Mesenchymal stem cell (in vitro differentiated cells and primary cell): ENCODE results near the gene CBLB.
A peak's percentile ranks its signal among the peaks of the same experiment; 100 is the strongest.

Source experiments
- DNase-seq: peaks from one replicate; pipeline ENCODE4 v3.0.0-alpha.2; 2013
- H2AFZ ChIP-seq: one replicate; pipeline ENCODE4 v1.6.1; 2013; ENCODE audit warnings: low read depth, mild to moderate bottlenecking, control low read depth, inconsistent platforms, low read length, moderate library complexity
- H2AK5ac ChIP-seq: 2 replicates; pipeline ENCODE4 v1.6.1; 2013; ENCODE audit warnings: low read length, moderate library complexity, mild to moderate bottlenecking, inconsistent platforms; ENCODE audit not compliant: severe bottlenecking
- H2BK120ac ChIP-seq: one replicate; pipeline ENCODE4 v1.6.1; 2013; ENCODE audit warnings: low read depth, mild to moderate bottlenecking, inconsistent platforms, low read length, moderate library complexity
- H2BK12ac ChIP-seq, 2 experiments: one replicate each; pipeline ENCODE4 v1.6.1; 2013; ENCODE audit warnings: inconsistent platforms in 2 of 2, low read length in 2 of 2, mild to moderate bottlenecking in 2 of 2, moderate library complexity in 2 of 2, control low read depth in 1 of 2
- H2BK15ac ChIP-seq: one replicate; pipeline ENCODE4 v1.6.1; 2013; ENCODE audit warnings: mild to moderate bottlenecking, low read depth, inconsistent platforms; ENCODE audit not compliant: poor library complexity, severe bottlenecking
- H2BK5ac ChIP-seq: 2 replicates; pipeline ENCODE4 v1.6.1; 2013; ENCODE audit warnings: low read depth, mild to moderate bottlenecking, low read length, control low read depth, inconsistent platforms; ENCODE audit not compliant: poor library complexity, severe bottlenecking
- H3K14ac ChIP-seq, 2 experiments: one replicate each; pipeline ENCODE4 v1.6.1; 2013; ENCODE audit warnings: inconsistent platforms in 2 of 2, low read length in 2 of 2, control low read depth in 1 of 2, mild to moderate bottlenecking in 1 of 2, moderate library complexity in 1 of 2
- H3K18ac ChIP-seq, 2 experiments: one replicate each; pipeline ENCODE4 v1.6.1; 2013; ENCODE audit warnings: inconsistent platforms in 2 of 2, low read length in 2 of 2, control low read depth in 1 of 2, low read depth in 1 of 2, mild to moderate bottlenecking in 1 of 2
- H3K23ac ChIP-seq, 2 experiments: one replicate each; pipeline ENCODE4 v1.6.1; 2013; ENCODE audit warnings: inconsistent platforms in 2 of 2, low read length in 2 of 2, mild to moderate bottlenecking in 2 of 2, moderate library complexity in 2 of 2, control low read depth in 1 of 2
- H3K27ac ChIP-seq: 2 replicates; pipeline ENCODE4 v1.5.1; 2013; ENCODE audit warnings: mild to moderate bottlenecking, moderate library complexity, low read length, control low read depth, inconsistent platforms; ENCODE audit not compliant: poor library complexity, severe bottlenecking
- H3K27me3 ChIP-seq, 2 experiments: 2 replicates each; pipeline versions ENCODE4 v1.6.1 to v1.7.0; 2013; ENCODE audit warnings: low read length in 2 of 2, mild to moderate bottlenecking in 2 of 2, moderate library complexity in 2 of 2, control low read depth in 1 of 2, inconsistent platforms in 1 of 2; ENCODE audit not compliant: control insufficient read depth in 1 of 2, insufficient read depth in 1 of 2
- H3K36me3 ChIP-seq, 2 experiments: 2 replicates each; pipeline versions ENCODE4 v1.6.1 to v1.7.0; 2013; ENCODE audit warnings: low read length in 2 of 2, control low read depth in 1 of 2, inconsistent platforms in 1 of 2, low read depth in 1 of 2, mild to moderate bottlenecking in 1 of 2; ENCODE audit not compliant: insufficient read depth in 2 of 2, control insufficient read depth in 1 of 2
- H3K4ac ChIP-seq, 2 experiments: one replicate each; pipeline ENCODE4 v1.6.1; 2013; ENCODE audit warnings: inconsistent platforms in 2 of 2, low read length in 2 of 2, mild to moderate bottlenecking in 2 of 2, moderate library complexity in 2 of 2, control low read depth in 1 of 2, low read depth in 1 of 2
- H3K4me1 ChIP-seq: 2 replicates; pipeline ENCODE4 v1.6.1; 2013; ENCODE audit warnings: low read depth, low read length, control low read depth; ENCODE audit not compliant: control insufficient read depth, insufficient read depth
- H3K4me2 ChIP-seq: 2 replicates; pipeline ENCODE4 v1.6.1; 2013; ENCODE audit warnings: low read length, mild to moderate bottlenecking, inconsistent platforms; ENCODE audit not compliant: poor library complexity, severe bottlenecking
- H3K4me3 ChIP-seq, 2 experiments: 2 replicates each; pipeline versions ENCODE4 v1.5.1 to v1.7.0; 2013; ENCODE audit warnings: low read length in 2 of 2, mild to moderate bottlenecking in 2 of 2, control low read depth in 1 of 2, low read depth in 1 of 2; ENCODE audit not compliant: insufficient read depth in 1 of 2
- H3K79me1 ChIP-seq: replicated peaks from 2 replicates; pipeline ENCODE4 v1.6.1; 2013; ENCODE audit warnings: mild to moderate bottlenecking, control low read depth, low read length, inconsistent platforms; ENCODE audit not compliant: poor library complexity, severe bottlenecking
- H3K9ac ChIP-seq: 2 replicates; pipeline ENCODE4 v1.7.0; 2013; ENCODE audit warnings: mild to moderate bottlenecking, low read length, moderate library complexity
- H3K9me3 ChIP-seq: 2 replicates; pipeline ENCODE4 v1.7.0; 2013; ENCODE audit warnings: mild to moderate bottlenecking, low read length; ENCODE audit not compliant: control insufficient read depth
- H4K8ac ChIP-seq: one replicate; pipeline ENCODE4 v1.6.1; 2013; ENCODE audit warnings: inconsistent platforms, mild to moderate bottlenecking, low read length, moderate library complexity
- H4K91ac ChIP-seq: one replicate; pipeline ENCODE4 v1.6.1; 2013; ENCODE audit warnings: mild to moderate bottlenecking, low read length, inconsistent platforms
- WGBS: methylation state at CpG from one replicate; pipeline ENCODE4 v1.1.7; 2013; ENCODE audit warnings: mixed read lengths; 5-methylcytosine and 5-hydroxymethylcytosine counted together

The CBLB gene

DNA sequence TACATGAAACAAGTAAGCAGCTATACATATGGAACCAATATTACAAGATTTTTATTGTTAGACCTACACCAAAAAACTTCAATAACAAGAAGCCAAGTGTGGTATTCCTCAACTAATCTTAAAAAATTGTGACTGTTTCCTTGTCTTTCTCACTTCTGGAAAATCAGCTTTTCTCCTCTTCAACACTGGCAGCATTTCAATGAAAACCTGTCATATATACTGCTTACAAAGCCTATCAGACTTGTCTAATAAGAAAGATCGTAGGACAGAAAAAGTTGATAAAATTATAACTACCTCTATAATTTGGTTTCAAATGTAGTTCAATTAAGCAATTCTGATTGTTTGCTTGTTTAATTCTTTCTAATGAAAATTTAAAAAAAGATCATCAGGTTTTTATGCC is 55.1 kb downstream of the CBLB start:
- H2BK5ac ChIP-seq = no peak overlapping the region
- H3K27me3 ChIP-seq = no peaks in the 10 kb centered on the region
- peaks cover 0 to 24% of the 10 kb centered on the region in 2 experiments for H3K36me3 ChIP-seq
- H2BK12ac ChIP-seq = no peak overlapping the region
- no peak overlapping the region for H3K23ac ChIP-seq
- no peak overlapping the region for H3K4me2 ChIP-seq
- no peak overlapping the region for H2AK5ac ChIP-seq
- no peak overlapping the region for H3K4ac ChIP-seq
- H3K18ac ChIP-seq = no peak overlapping the region
- no peak overlapping the region for H3K14ac ChIP-seq
- H3K9ac ChIP-seq = peak overlapping the region; percentile 10
- no peak for DNase-seq
- no peaks in the 10 kb centered on the region for H3K4me1 ChIP-seq
- no peak overlapping the region for H2BK15ac ChIP-seq
- no peak overlapping the region for H4K8ac ChIP-seq
- no peak overlapping the region for H3K4me3 ChIP-seq
- H3K27ac ChIP-seq = no peak overlapping the region
- peaks cover 3% of the 10 kb centered on the region for H3K79me1 ChIP-seq
- no CpG with 5 or more reads among the region's 1 CpG for WGBS
- H2BK120ac ChIP-seq = no peak overlapping the region
- no peaks in the 10 kb centered on the region for H3K9me3 ChIP-seq
- no peak overlapping the region for H4K91ac ChIP-seq
- H2AFZ ChIP-seq = no peak overlapping the region

DNA sequence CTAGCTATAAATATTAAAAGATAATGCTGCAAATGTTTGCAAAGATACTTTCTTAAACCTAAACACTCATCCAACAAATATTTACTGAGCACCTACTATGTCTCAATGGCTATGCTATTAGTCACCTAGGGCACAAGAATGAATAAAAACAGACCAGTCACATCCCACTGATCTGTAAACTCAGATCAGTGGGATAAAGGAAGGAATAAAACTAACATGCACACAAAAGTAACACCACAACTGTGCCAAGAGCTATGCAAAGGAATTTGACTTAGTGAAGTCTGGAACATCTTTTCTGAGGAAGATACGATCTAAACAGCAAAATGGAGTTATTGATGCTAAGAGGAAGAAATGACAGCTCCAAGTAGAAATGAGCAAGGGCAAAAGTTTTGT is 56.6 kb downstream of the CBLB start:
- H3K27ac ChIP-seq = peak overlapping the region; percentile 19

DNA sequence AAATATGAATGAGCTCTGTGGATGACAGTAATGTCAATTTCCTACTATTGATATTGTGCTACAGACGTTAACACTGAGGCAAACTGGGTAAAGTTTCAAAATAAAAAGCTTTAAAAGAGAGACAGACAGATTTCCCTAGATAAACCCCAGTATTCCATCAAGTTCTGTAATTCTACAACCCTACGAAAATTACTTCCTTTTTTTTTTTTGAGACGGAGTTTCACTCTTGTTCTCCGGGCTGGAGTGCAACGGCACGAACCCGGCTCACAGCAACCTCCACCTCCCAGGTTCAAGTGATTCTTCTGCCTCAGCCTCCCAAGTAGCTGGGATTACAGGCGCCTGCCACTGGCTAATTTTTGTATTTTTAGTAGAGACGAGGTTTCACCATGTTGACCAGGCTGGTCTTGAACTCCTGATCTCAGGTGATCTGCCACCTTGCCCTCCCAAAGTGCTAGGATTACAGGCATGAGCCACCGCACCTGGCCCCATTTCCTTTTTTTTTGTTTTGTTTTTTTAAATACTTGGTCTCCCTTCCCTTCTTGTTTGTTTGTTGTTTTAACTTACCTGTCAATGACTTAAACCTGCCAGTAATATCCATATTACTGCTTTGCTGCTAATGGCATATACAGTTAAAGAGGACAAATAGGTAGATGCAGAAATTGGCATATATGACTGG is 57.2 kb downstream of the CBLB start:
- H2AFZ ChIP-seq = no peak overlapping the region
- no peak overlapping the region for H3K27ac ChIP-seq
- peaks cover 0 to 24% of the 10 kb centered on the region in 2 experiments for H3K36me3 ChIP-seq
- H3K9ac ChIP-seq = no peak overlapping the region
- no peak overlapping the region for H3K4me3 ChIP-seq
- no peak for DNase-seq
- no peak overlapping the region for H4K91ac ChIP-seq
- no peak overlapping the region for H3K18ac ChIP-seq
- H2BK120ac ChIP-seq = no peak overlapping the region
- H2BK15ac ChIP-seq = no peak overlapping the region
- H3K14ac ChIP-seq = no peak overlapping the region
- no peaks in the 10 kb centered on the region for H3K9me3 ChIP-seq
- H3K23ac ChIP-seq = no peak overlapping the region
- H3K79me1 ChIP-seq = peaks cover 2% of the 10 kb centered on the region
- H3K27me3 ChIP-seq = no peaks in the 10 kb centered on the region
- no peak overlapping the region for H3K4me2 ChIP-seq
- no peak overlapping the region for H2BK5ac ChIP-seq
- H2AK5ac ChIP-seq = no peak overlapping the region
- 85% methylated on average over 10 of the region's 10 CpGs for WGBS
- no peak overlapping the region for H2BK12ac ChIP-seq
- H3K4ac ChIP-seq = no peak overlapping the region
- no peaks in the 10 kb centered on the region for H3K4me1 ChIP-seq
- no peak overlapping the region for H4K8ac ChIP-seq

More for the DNA sequence above, 56.6 kb downstream of the CBLB start:
- H3K14ac ChIP-seq = no peak overlapping the region
- H3K4ac ChIP-seq = no peak overlapping the region
- peaks cover under 1% of the 10 kb centered on the region for H3K79me1 ChIP-seq
- H3K4me1 ChIP-seq = no peaks in the 10 kb centered on the region
- H2AK5ac ChIP-seq = no peak overlapping the region
- no peak overlapping the region for H3K23ac ChIP-seq
- no peak overlapping the region for H3K9ac ChIP-seq
- peak; percentile 60 for DNase-seq
- no peak overlapping the region for H4K91ac ChIP-seq
- WGBS = 26% methylated on average over 1 of the region's 1 CpG
- no peak overlapping the region for H4K8ac ChIP-seq
- H2AFZ ChIP-seq = no peak overlapping the region
- no peak overlapping the region for H2BK15ac ChIP-seq
- no peak overlapping the region for H3K18ac ChIP-seq
- no peak overlapping the region for H2BK12ac ChIP-seq
- H2BK5ac ChIP-seq = no peak overlapping the region
- H2BK120ac ChIP-seq = no peak overlapping the region
- no peak overlapping the region for H3K4me3 ChIP-seq
- no peaks in the 10 kb centered on the region for H3K27me3 ChIP-seq
- H3K4me2 ChIP-seq = no peak overlapping the region
- H3K36me3 ChIP-seq = peaks cover 0 to 26% of the 10 kb centered on the region in 2 experiments
- no peaks in the 10 kb centered on the region for H3K9me3 ChIP-seq

DNA sequence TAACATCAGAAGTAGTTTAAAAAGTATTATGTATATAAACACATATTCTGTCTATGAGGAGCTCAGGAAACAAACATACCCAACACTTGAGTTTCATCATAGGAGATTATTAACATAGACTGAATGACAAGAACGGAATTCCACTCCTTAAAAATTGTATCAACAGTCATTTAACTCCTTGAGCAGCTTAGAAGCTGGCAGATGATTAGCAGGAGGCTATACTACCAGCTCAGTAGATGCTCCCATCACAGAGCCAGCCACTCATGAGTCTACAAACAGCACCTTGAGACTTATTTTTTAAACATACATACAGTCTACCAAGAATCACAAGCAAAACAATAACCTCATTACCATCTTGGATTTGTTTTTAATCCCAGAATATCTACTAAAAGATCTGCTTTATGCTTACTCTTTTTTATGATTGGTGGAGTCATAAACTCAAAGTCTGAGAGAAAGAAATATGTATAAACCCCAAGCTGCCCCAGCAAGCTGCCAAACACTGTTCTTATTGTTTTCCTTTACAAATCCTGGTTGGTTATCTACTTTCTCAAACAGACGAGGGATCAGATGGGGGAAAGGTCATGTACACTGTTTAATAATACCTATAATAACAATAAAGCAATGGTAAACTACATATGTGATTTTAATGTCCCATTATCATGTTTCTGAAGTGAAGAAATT is 59.5 kb downstream of the CBLB start:
- Histone ChIP-seq H3K4me1 (no peaks in the 10 kb centered on the region), H3K4me3 (no peak overlapping the region), H3K36me3 (peaks cover 0 to 18% of the 10 kb centered on the region in 2 experiments), H3K4me2 (no peak overlapping the region), H2BK15ac (no peak overlapping the region), H3K9me3 (no peaks in the 10 kb centered on the region), H2BK120ac (no peak overlapping the region), H3K18ac (no peak overlapping the region), H3K4ac (no peak overlapping the region), H2AFZ (no peak overlapping the region), H4K91ac (no peak overlapping the region), H2BK5ac (no peak overlapping the region), H3K9ac (no peak overlapping the region), H4K8ac (no peak overlapping the region), H3K27me3 (no peaks in the 10 kb centered on the region), H2BK12ac (no peak overlapping the region), H3K79me1 (peaks cover 3% of the 10 kb centered on the region), H3K23ac (no peak overlapping the region), H2AK5ac (no peak overlapping the region), H3K27ac (no peak overlapping the region), H3K14ac (no peak overlapping the region)
- DNase-seq = no peak
- WGBS = 52% methylated on average over 1 of the region's 2 CpGs
